K562 (cell line): ENCODE results near the gene U2SURP. TPM values are rescaled to one million over a fixed set of nuclear protein-coding genes. Genes with fewer than 3 reads are reported as not detected.
"Not testable (repeated sequence)": the region's sequence is repeated elsewhere in the genome, so short reads cannot be mapped to it uniquely, and the experiment has no call there.

Source experiments
- ATAC-seq: fragments of 200-7000 bp; cut with Tn5 transposase; 3 replicates; pipeline ENCODE4 v1.9.1; 2020; ENCODE audit warnings: moderate library complexity
- BruUV-seq: library from RNA; stranded (reverse); fragments of 400-500 nt; replicated peaks from 2 replicates; lab custom pipeline; 2021; lab: Mats Ljungman, UMichigan
- CTCF ChIA-PET: fragments of 300-600 bp; formaldehyde crosslinking; extraction: SDS; loops from one replicate; lab custom pipeline; 2021; ENCODE audit warnings: low intra/inter-chr PET ratio; lab: Yijun Ruan, JAX
- POLR2A ChIA-PET: fragments of 300-600, 350-650 bp; sonication (Branson Sonifier 250); formaldehyde crosslinking; extraction: SDS; loops from one replicate; lab custom pipeline; 2021; ENCODE audit warnings: antibody characterized with exemption, inconsistent platforms; lab: Yijun Ruan, JAX
- DNase-seq, 4 experiments: peaks; one replicate each; pipeline versions ENCODE4 v3.0.0 to v3.0.0-alpha.2; 2011 to 2018; ENCODE audit warnings: low spot score in 3 of 4, mixed read lengths in 3 of 4; ENCODE audit errors: extremely low read depth in 1 of 4
- FAIRE-seq: peaks from 2 replicates; lab custom pipeline; 2011; peaks lifted over from hg19 to GRCh38; lab: Jason Lieb, UNC
- H2AFZ ChIP-seq: 2 replicates; pipeline ENCODE4 v1.6.0; 2011; ENCODE audit warnings: low read depth, low read length, control low read depth, inconsistent platforms
- H3K27ac ChIP-seq: fragments of 200-600 bp; 3 replicates; pipeline ENCODE4 v1.8.0; 2011; ENCODE audit warnings: low read depth, mild to moderate bottlenecking, control low read depth, inconsistent platforms, low read length, moderate library complexity, mixed read lengths; ENCODE audit errors: extremely low read depth
- H3K27me3 ChIP-seq, 2 experiments: fragments of 300-600 bp in 1 of 2; 2 replicates in 1 of 2; 3 replicates in 1 of 2; pipeline versions ENCODE4 v1.6.0 to v1.8.0; 2011; ENCODE audit warnings: inconsistent platforms in 2 of 2, low read length in 2 of 2, mild to moderate bottlenecking in 1 of 2, mixed read lengths in 1 of 2, moderate library complexity in 1 of 2; ENCODE audit not compliant: control insufficient read depth in 2 of 2, insufficient read depth in 2 of 2
- H3K36me3 ChIP-seq: fragments of 300-600 bp; 3 replicates; pipeline ENCODE4 v1.8.0; 2011; ENCODE audit warnings: mild to moderate bottlenecking, low read length, inconsistent platforms; ENCODE audit not compliant: control insufficient read depth, insufficient read depth
- H3K4me1 ChIP-seq, 2 experiments: fragments of 200-600 bp in 1 of 2; replicated peaks in 1 of 2; 2 replicates in 1 of 2; 3 replicates in 1 of 2; pipeline versions ENCODE4 v1.5.1 to v1.8.0; 2011; ENCODE audit warnings: inconsistent platforms in 2 of 2, low read length in 2 of 2, mild to moderate bottlenecking in 1 of 2, mixed read lengths in 1 of 2, moderate library complexity in 1 of 2; ENCODE audit not compliant: control insufficient read depth in 2 of 2, insufficient read depth in 2 of 2
- H3K4me2 ChIP-seq: 2 replicates; pipeline ENCODE4 v1.6.1; 2011; ENCODE audit warnings: low read length, control low read depth, inconsistent platforms, mixed read lengths; ENCODE audit not compliant: insufficient read depth
- H3K4me3 ChIP-seq: fragments of 200-600 bp; sonication (generic), shearing (Covaris generic); 2 replicates; pipeline ENCODE4 v1.5.1; 2016; ENCODE audit warnings: control low read depth, inconsistent platforms
- H3K79me2 ChIP-seq: fragments of 200-600 bp; 3 replicates; pipeline ENCODE4 v1.8.0; 2011; ENCODE audit warnings: low read length, inconsistent platforms; ENCODE audit not compliant: control insufficient read depth, insufficient read depth
- H3K9ac ChIP-seq, 2 experiments: 2 replicates each; pipeline versions ENCODE4 v1.6.0 to v1.6.1; 2011; ENCODE audit warnings: low read depth in 2 of 2, low read length in 2 of 2, control low read depth in 1 of 2, inconsistent platforms in 1 of 2, mild to moderate bottlenecking in 1 of 2, mixed read lengths in 1 of 2; ENCODE audit not compliant: insufficient read depth in 1 of 2
- H3K9me1 ChIP-seq: one replicate; pipeline ENCODE4 v1.6.0; 2011; ENCODE audit warnings: inconsistent platforms, mild to moderate bottlenecking, low read length, moderate library complexity; ENCODE audit not compliant: control insufficient read depth, insufficient read depth
- H3K9me3 ChIP-seq: replicated peaks from 2 replicates; pipeline ENCODE4 v1.5.1; 2011; ENCODE audit warnings: low read depth, low read length, inconsistent platforms; ENCODE audit not compliant: control insufficient read depth, insufficient read depth
- H4K20me1 ChIP-seq: replicated peaks from 2 replicates; pipeline ENCODE4 v1.6.1; 2011; ENCODE audit warnings: low read length, inconsistent platforms, mixed read lengths; ENCODE audit not compliant: control insufficient read depth, insufficient read depth
- CBFA2T2 ChIP-seq: fragments of 450-650 bp; conservative IDR thresholded peaks from 2 replicates; pipeline ENCODE4 v1.6.1; 2017; ENCODE audit warnings: mild to moderate bottlenecking
- CBFA2T3 ChIP-seq: fragments of 450-650 bp; IDR thresholded peaks from 2 replicates; pipeline ENCODE4 v1.6.1; 2017
- DMBX1 ChIP-seq: fragments of 250-450 bp; sonication (Bioruptor Pico); IDR thresholded peaks from 2 replicates; pipeline ENCODE4 v1.8.0; 2022; ENCODE audit warnings: inconsistent platforms, mild to moderate bottlenecking, moderate library complexity, borderline replicate concordance
- KDM1A ChIP-seq, 2 experiments: fragments of 450-650 bp; IDR thresholded peaks; 2 replicates each; pipeline ENCODE4 v1.6.1; 2016; ENCODE audit warnings: mild to moderate bottlenecking in 2 of 2
- WGBS: fragments of 100-300 bp; shearing (Covaris generic); methylation state at CpG from one replicate; pipeline ENCODE4 v1.1.6; 2016; ENCODE audit warnings: low coverage, mixed read lengths; ENCODE audit not compliant: insufficient coverage; ENCODE audit errors: missing lambda C conversion rate; 5-methylcytosine and 5-hydroxymethylcytosine counted together
- in situ Hi-C: fragments of 300-500 bp; cut with MboI; formaldehyde crosslinking; loops from 4 replicates; pipeline ENCODE4 v1.15.0; 2018; ENCODE audit warnings: inconsistent platforms, mixed read lengths
- intact Hi-C: fragments of 100-400 bp; cut with micrococcal nuclease; formaldehyde crosslinking; loops from 2 replicates; pipeline ENCODE4 v1.14.2; 2022
- polyA plus RNA-seq, 8 experiments: library from polyadenylated mRNA; depleted of rRNA in 4 of 8; stranded (reverse) in 5 of 8; unstranded in 3 of 8; fragments of >200 nt; fragmentation: Nextera tagmentation in 2 of 8; fragmentation: Illumina TruSeq in 1 of 8; extraction: Ambion mirVana in 2 of 8; extraction: Trizol in 1 of 8; gene quantifications; 2 replicates each; pipeline versions ENCODE4 v1.2.1 to v1.2.3, GENCODE V29; 2011 to 2014; ENCODE audit warnings: inconsistent platforms in 1 of 8, missing spikeins in 1 of 8
- total RNA-seq, 7 experiments: library from RNA; depleted of rRNA in 6 of 7; stranded (reverse); fragments of >200 nt in 6 of 7; fragmentation: Illumina TruSeq in 2 of 7; extraction: Trizol in 2 of 7; gene quantifications; 2 replicates each; pipeline versions ENCODE4 v1.2.1 to v1.2.3, GENCODE V29; 2011 to 2021; ENCODE audit warnings: low replicate concordance in 1 of 7
- TF ChIP-seq, protein P1 (sequence below): fragments of 450-650 bp; IDR thresholded peaks from 2 replicates; pipeline ENCODE4 v1.6.1; 2016; ENCODE audit warnings: mild to moderate bottlenecking, moderate library complexity

Gene U2SURP
- total and polyA plus RNA-seq, 9 of the 15 experiments (the other 6 are each of a cell fraction or from before 2014, with no cell fraction given) = 128 to 322 (median 191) TPM

GRCh38 chr3:143073541-143073940 is 72.2 kb downstream of the U2SURP start:
- BruUV-seq, ATAC-seq, H3K4me2 ChIP-seq, H3K4me3 ChIP-seq, H4K20me1 ChIP-seq, FAIRE-seq, H3K9ac ChIP-seq, H3K27me3 ChIP-seq, CTCF ChIA-PET, DNase-seq, H3K9me1 ChIP-seq, H2AFZ ChIP-seq, H3K36me3 ChIP-seq, H3K27ac ChIP-seq, H3K9me3 ChIP-seq, H3K79me2 ChIP-seq, H3K4me1 ChIP-seq, intact Hi-C loops, POLR2A ChIA-PET, in situ Hi-C loops: not testable (repeated sequence)
- 73% methylated on average over 6 of the region's 15 CpGs for WGBS

DNA sequence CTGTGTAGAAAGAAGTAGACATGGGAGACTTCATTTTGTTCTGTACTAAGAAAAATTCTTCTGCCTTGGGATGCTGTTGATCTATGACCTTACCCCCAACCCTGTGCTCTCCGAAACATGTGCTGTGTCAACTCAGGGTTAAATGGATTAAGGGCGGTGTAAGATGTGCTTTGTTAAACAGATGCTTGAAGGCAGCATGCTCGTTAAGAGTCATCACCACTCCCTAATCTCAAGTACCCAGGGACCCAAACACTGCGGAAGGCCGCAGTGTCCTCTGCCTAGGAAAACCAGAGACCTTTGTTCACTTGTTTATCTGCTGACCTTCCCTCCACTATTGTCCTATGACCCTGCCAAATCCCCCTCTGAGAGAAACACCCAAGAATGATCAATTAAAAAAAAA is 72.6 kb downstream of the U2SURP start:
- H3K9ac ChIP-seq, BruUV-seq, H3K27me3 ChIP-seq, H3K9me1 ChIP-seq, H4K20me1 ChIP-seq, H3K36me3 ChIP-seq, H2AFZ ChIP-seq, FAIRE-seq, ATAC-seq, H3K4me3 ChIP-seq, in situ Hi-C loops, H3K4me2 ChIP-seq, H3K9me3 ChIP-seq, H3K79me2 ChIP-seq, H3K4me1 ChIP-seq, H3K27ac ChIP-seq, CTCF ChIA-PET, DNase-seq, intact Hi-C loops: not testable (repeated sequence)
- POLR2A ChIA-PET = interaction anchor here (1.0 kb wide), 1 partner anchor 10 kb away, joined by 3 read pairs; no protein-coding TSS in a partner anchor
- 16% methylated on average over 5 of the region's 5 CpGs for WGBS
- TF ChIP-seq, protein P1, sequence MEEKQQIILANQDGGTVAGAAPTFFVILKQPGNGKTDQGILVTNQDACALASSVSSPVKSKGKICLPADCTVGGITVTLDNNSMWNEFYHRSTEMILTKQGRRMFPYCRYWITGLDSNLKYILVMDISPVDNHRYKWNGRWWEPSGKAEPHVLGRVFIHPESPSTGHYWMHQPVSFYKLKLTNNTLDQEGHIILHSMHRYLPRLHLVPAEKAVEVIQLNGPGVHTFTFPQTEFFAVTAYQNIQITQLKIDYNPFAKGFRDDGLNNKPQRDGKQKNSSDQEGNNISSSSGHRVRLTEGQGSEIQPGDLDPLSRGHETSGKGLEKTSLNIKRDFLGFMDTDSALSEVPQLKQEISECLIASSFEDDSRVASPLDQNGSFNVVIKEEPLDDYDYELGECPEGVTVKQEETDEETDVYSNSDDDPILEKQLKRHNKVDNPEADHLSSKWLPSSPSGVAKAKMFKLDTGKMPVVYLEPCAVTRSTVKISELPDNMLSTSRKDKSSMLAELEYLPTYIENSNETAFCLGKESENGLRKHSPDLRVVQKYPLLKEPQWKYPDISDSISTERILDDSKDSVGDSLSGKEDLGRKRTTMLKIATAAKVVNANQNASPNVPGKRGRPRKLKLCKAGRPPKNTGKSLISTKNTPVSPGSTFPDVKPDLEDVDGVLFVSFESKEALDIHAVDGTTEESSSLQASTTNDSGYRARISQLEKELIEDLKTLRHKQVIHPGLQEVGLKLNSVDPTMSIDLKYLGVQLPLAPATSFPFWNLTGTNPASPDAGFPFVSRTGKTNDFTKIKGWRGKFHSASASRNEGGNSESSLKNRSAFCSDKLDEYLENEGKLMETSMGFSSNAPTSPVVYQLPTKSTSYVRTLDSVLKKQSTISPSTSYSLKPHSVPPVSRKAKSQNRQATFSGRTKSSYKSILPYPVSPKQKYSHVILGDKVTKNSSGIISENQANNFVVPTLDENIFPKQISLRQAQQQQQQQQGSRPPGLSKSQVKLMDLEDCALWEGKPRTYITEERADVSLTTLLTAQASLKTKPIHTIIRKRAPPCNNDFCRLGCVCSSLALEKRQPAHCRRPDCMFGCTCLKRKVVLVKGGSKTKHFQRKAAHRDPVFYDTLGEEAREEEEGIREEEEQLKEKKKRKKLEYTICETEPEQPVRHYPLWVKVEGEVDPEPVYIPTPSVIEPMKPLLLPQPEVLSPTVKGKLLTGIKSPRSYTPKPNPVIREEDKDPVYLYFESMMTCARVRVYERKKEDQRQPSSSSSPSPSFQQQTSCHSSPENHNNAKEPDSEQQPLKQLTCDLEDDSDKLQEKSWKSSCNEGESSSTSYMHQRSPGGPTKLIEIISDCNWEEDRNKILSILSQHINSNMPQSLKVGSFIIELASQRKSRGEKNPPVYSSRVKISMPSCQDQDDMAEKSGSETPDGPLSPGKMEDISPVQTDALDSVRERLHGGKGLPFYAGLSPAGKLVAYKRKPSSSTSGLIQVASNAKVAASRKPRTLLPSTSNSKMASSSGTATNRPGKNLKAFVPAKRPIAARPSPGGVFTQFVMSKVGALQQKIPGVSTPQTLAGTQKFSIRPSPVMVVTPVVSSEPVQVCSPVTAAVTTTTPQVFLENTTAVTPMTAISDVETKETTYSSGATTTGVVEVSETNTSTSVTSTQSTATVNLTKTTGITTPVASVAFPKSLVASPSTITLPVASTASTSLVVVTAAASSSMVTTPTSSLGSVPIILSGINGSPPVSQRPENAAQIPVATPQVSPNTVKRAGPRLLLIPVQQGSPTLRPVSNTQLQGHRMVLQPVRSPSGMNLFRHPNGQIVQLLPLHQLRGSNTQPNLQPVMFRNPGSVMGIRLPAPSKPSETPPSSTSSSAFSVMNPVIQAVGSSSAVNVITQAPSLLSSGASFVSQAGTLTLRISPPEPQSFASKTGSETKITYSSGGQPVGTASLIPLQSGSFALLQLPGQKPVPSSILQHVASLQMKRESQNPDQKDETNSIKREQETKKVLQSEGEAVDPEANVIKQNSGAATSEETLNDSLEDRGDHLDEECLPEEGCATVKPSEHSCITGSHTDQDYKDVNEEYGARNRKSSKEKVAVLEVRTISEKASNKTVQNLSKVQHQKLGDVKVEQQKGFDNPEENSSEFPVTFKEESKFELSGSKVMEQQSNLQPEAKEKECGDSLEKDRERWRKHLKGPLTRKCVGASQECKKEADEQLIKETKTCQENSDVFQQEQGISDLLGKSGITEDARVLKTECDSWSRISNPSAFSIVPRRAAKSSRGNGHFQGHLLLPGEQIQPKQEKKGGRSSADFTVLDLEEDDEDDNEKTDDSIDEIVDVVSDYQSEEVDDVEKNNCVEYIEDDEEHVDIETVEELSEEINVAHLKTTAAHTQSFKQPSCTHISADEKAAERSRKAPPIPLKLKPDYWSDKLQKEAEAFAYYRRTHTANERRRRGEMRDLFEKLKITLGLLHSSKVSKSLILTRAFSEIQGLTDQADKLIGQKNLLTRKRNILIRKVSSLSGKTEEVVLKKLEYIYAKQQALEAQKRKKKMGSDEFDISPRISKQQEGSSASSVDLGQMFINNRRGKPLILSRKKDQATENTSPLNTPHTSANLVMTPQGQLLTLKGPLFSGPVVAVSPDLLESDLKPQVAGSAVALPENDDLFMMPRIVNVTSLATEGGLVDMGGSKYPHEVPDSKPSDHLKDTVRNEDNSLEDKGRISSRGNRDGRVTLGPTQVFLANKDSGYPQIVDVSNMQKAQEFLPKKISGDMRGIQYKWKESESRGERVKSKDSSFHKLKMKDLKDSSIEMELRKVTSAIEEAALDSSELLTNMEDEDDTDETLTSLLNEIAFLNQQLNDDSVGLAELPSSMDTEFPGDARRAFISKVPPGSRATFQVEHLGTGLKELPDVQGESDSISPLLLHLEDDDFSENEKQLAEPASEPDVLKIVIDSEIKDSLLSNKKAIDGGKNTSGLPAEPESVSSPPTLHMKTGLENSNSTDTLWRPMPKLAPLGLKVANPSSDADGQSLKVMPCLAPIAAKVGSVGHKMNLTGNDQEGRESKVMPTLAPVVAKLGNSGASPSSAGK = peak; percentile 33; the same call in 1 of the 2 replicates
- TF ChIP-seq CBFA2T2 (peak; percentile 83), KDM1A (IDR thresholded peaks at IDR 0.05) (peak; percentile 72 to 73; a peak in 3 of 4 replicates), DMBX1 (CRISPR knock-in tag) (peak; percentile 30; the same call in 1 of the 2 replicates), CBFA2T3 (peak; percentile 87)
